ENCODE data around the gene SLC2A3. TPM values are rescaled to one million over a fixed set of nuclear protein-coding genes. Genes with fewer than 3 reads are reported as not detected.

SLC2A3 gene
- total RNA-seq, 1 donor from 2014 or later = 23.5 TPM

DNA sequence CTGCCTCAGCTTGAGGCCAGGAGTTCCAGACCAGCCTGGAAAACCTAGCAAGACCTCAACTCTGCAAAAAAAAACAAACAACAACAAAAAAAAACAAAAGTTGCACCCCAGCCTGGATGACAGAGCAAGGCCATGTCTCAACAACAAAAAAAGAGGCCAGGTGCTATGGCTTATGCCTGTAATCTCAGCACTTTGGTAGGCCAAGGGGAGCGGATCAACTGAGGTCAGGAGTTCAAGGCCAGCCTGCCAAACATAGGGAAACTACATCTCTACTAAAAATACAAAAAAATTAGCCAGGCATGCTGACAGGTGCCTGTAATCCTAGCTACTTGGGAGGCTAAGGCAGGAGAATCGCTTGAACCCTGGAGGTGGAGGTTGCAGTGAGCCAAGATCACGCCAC is 56.7 kb downstream of the SLC2A3 start:
- intact Hi-C loops (cut with DNase I) = no loop called here
- no peak for DNase-seq (ENCODE audit: low spot score)

GRCh38 chr12:7877420-7877819 is 58.6 kb downstream of the SLC2A3 start:
- intact Hi-C loops (cut with DNase I) = no loop called here
- DNase-seq (ENCODE audit: low spot score) = no peak

- DNase-seq (ENCODE audit: low spot score) = no peak
- intact Hi-C loops (cut with DNase I) = no loop called here
These were observed 63.2 kb downstream of the SLC2A3 start, which contains the start of gene SLC2A14 for GRCh38 chr12:7872566-7873319. SLC2A14 (minus strand) TSS chr12:7872915; CDS start chr12:7869880, 3,035 bp downstream.

GRCh38 chr12:7870335-7870734 is 65.7 kb downstream of the SLC2A3 start:
- intact Hi-C loops (cut with DNase I) = no loop called here
- DNase-seq (ENCODE audit: low spot score) = no peak

Other genes with a start within 250 kb of the SLC2A3 start
- 0.46 TPM for gene GDF3, start 240.4 kb downstream of the SLC2A3 start, total RNA-seq
- gene DPPA3, start 224.8 kb downstream of the SLC2A3 start, total RNA-seq = not detected
- not detected for gene CLEC4C, start 188.8 kb downstream of the SLC2A3 start, total RNA-seq
- gene NANOGNB, start 171.0 kb downstream of the SLC2A3 start, total RNA-seq = not detected
- gene NANOG, start 146.8 kb downstream of the SLC2A3 start, total RNA-seq = not detected
- 0.51 TPM for gene SLC2A14, start 63.3 kb downstream of the SLC2A3 start, total RNA-seq
- gene FOXJ2, start 96.5 kb upstream of the SLC2A3 start, total RNA-seq = 25.1 TPM
- gene C3AR1, start 130.2 kb upstream of the SLC2A3 start, total RNA-seq = 4.2 TPM
- 19.0 TPM for gene NECAP1, start 146.1 kb upstream of the SLC2A3 start, total RNA-seq
- 0.35 TPM for gene CLEC4A, start 187.4 kb upstream of the SLC2A3 start, total RNA-seq
- not detected for gene ZNF705A, start 220.8 kb upstream of the SLC2A3 start, total RNA-seq